ENCODE measurements around the gene IQSEC1. TPM values are rescaled to one million over a fixed set of nuclear protein-coding genes. Genes with fewer than 3 reads are reported as not detected.

The IQSEC1 gene
- total and polyA plus RNA-seq, 2 donors (not counting 3 experiments of a cell fraction or from before 2014, with no cell fraction given): 5.2 to 18.0 TPM

- POLR2A ChIA-PET: interaction anchor here (0.7 kb wide), 1 partner anchor 109 kb away, joined by 6 read pairs; no protein-coding TSS in a partner anchor
- Histone ChIP-seq H3K4me1 (ENCODE audit: control insufficient read depth, extremely low read depth, insufficient read depth, low read length) (no peaks in the 10 kb centered on the region), H2AFZ (ENCODE audit: low read depth, low read length) (no peak overlapping the region), H3K27me3 (ENCODE audit: control insufficient read depth in 2 of 2, insufficient read depth in 2 of 2, low read length in 2 of 2) (no peaks in the 10 kb centered on the region), H3K79me2 (ENCODE audit: control insufficient read depth, insufficient read depth, low read length) (no peaks in the 10 kb centered on the region), H3K9me3 (replicated peaks; ENCODE audit: control insufficient read depth, insufficient read depth, low read length) (no peaks in the 10 kb centered on the region), H3K27ac (ENCODE audit: insufficient read depth, low read depth, low read length) (no peak overlapping the region), H3K4me2 (ENCODE audit: insufficient read depth, low read length) (no peak overlapping the region), H3K36me3 (ENCODE audit: control insufficient read depth in 2 of 2, extremely low read depth in 1 of 2, insufficient read depth in 2 of 2, low read length in 2 of 2) (no peaks in the 10 kb centered on the region), H3K9ac (replicated peaks; ENCODE audit: extremely low read depth, insufficient read depth, low read length) (no peak overlapping the region), H4K20me1 (replicated peaks; ENCODE audit: control insufficient read depth, extremely low read depth, insufficient read depth, low read length) (no peaks in the 10 kb centered on the region), H3K9me1 (replicated peaks; ENCODE audit: control insufficient read depth, extremely low read depth, insufficient read depth, low read length) (no peaks in the 10 kb centered on the region), H3K4me3 (replicated peaks in 1 of 3; ENCODE audit: insufficient read depth in 1 of 3, low read depth in 1 of 3, low read length in 3 of 3) (no peak overlapping the region)
- CTCF ChIA-PET: interaction anchor here (0.9 kb wide), 1 partner anchor 23 kb away, joined by 5 read pairs; no protein-coding TSS in a partner anchor
- no peak for DNase-seq (ENCODE audit: low read depth, low spot score)
- no TSS peak for BruUV-seq (replicated peaks)
- TF ChIP-seq FOS (IDR thresholded peaks at IDR 0.05; ENCODE audit: borderline replicate concordance, insufficient read depth, low read length): no peak
- no peak for TF ChIP-seq POLR2A (IDR thresholded peaks at IDR 0.05; ENCODE audit: low read depth, low read length)
- no peak for TF ChIP-seq EZH2 (IDR thresholded peaks at IDR 0.05; ENCODE audit: borderline replicate concordance, low read depth, low read length, severe bottlenecking)
- no peak for TF ChIP-seq CTCF (IDR thresholded peaks at IDR 0.05; ENCODE audit: extremely low read depth in 1 of 2, insufficient read depth in 1 of 2, low read depth in 1 of 2, low read length in 2 of 2)
- TF ChIP-seq MAX (IDR thresholded peaks at IDR 0.05; ENCODE audit: insufficient read depth, insufficient read length): no peak
- TF ChIP-seq GATA2 (IDR thresholded peaks at IDR 0.05; ENCODE audit: insufficient read depth, insufficient read length, low read depth, low read length): no peak
- TF ChIP-seq JUN (IDR thresholded peaks at IDR 0.05; ENCODE audit: borderline replicate concordance, insufficient read depth, insufficient read length, low read depth): no peak
- FAIRE-seq: no peak
- dilution Hi-C loops (cut with MboI; ENCODE audit: extremely low pct_ligation_motif_present, low sequenced_read_pairs): no loop called here
- intact Hi-C loops (cut with micrococcal nuclease): no loop called here
These were observed 41.8 kb upstream of the IQSEC1 start for GRCh38 chr3:13114811-13115575.
